ENCODE data around the gene C1S. TPM values are rescaled to one million over a fixed set of nuclear protein-coding genes. Genes with fewer than 3 reads are reported as not detected.

The C1S gene
- total RNA-seq, 1 experiment from 2014 or later, result 1.9 TPM

- H3K27ac ChIP-seq (ENCODE audit: low read depth, low read length, poor library complexity, severe bottlenecking), result no peak overlapping the region
- no peaks in the 10 kb centered on the region for H3K27me3 ChIP-seq (replicated peaks; ENCODE audit: insufficient read depth, low read depth, low read length, poor library complexity)
- no peaks in the 10 kb centered on the region for H3K9me3 ChIP-seq (ENCODE audit: low read depth, low read length, poor library complexity, severe bottlenecking)
- no peak for DNase-seq (ENCODE audit: low spot score)
- no peaks in the 10 kb centered on the region for H3K4me1 ChIP-seq (ENCODE audit: insufficient read depth, low read length, poor library complexity, severe bottlenecking)
- ChIA-PET POLR2A (ENCODE audit: low non-redundant PET) (no interaction called here), CTCF (no interaction called here)
- no peaks in the 10 kb centered on the region for H3K36me3 ChIP-seq (ENCODE audit: insufficient read depth, low read length, poor library complexity, severe bottlenecking)
- H3K4me3 ChIP-seq (ENCODE audit: low read depth, low read length, poor library complexity, severe bottlenecking), result no peak overlapping the region
- intact Hi-C loops (cut with micrococcal nuclease; ENCODE audit: unreplicated experiment), result no loop called here
- TF ChIP-seq EZH2 (IDR thresholded peaks at IDR 0.05; ENCODE audit: borderline replicate concordance, low read depth, low read length, poor library complexity, severe bottlenecking) (no peak), CTCF (conservative IDR thresholded peaks at IDR 0.05; ENCODE audit: low read depth, low read length) (no peak)
- no TSS peak for BruUV-seq (replicated peaks)
Observed at GRCh38 chr12:7072035-7072434, 11.5 kb downstream of the C1S start.

GRCh38 chr12:7072554-7072953 lies 12.0 kb downstream of the C1S start:
- H3K27me3 ChIP-seq (replicated peaks; ENCODE audit: insufficient read depth, low read depth, low read length, poor library complexity), result no peaks in the 10 kb centered on the region
- H3K27ac ChIP-seq (ENCODE audit: low read depth, low read length, poor library complexity, severe bottlenecking), result no peak overlapping the region
- CTCF ChIA-PET, result no interaction called here
- BruUV-seq (replicated peaks), result no TSS peak
- no peaks in the 10 kb centered on the region for H3K4me1 ChIP-seq (ENCODE audit: insufficient read depth, low read length, poor library complexity, severe bottlenecking)
- H3K36me3 ChIP-seq (ENCODE audit: insufficient read depth, low read length, poor library complexity, severe bottlenecking), result no peaks in the 10 kb centered on the region
- H3K9me3 ChIP-seq (ENCODE audit: low read depth, low read length, poor library complexity, severe bottlenecking), result no peaks in the 10 kb centered on the region
- intact Hi-C loops (cut with micrococcal nuclease; ENCODE audit: unreplicated experiment), result no loop called here
- no peak for DNase-seq (ENCODE audit: low spot score)
- POLR2A ChIA-PET (ENCODE audit: low non-redundant PET), result no interaction called here
- no peak overlapping the region for H3K4me3 ChIP-seq (ENCODE audit: low read depth, low read length, poor library complexity, severe bottlenecking)
- TF ChIP-seq EZH2 (IDR thresholded peaks at IDR 0.05; ENCODE audit: borderline replicate concordance, low read depth, low read length, poor library complexity, severe bottlenecking), result no peak
- TF ChIP-seq CTCF (conservative IDR thresholded peaks at IDR 0.05; ENCODE audit: low read depth, low read length), result no peak

GRCh38 chr12:7073946-7074345 lies 13.4 kb downstream of the C1S start:
- ChIA-PET POLR2A (ENCODE audit: low non-redundant PET) (no interaction called here), CTCF (no interaction called here)
- no peak for DNase-seq (ENCODE audit: low spot score)
- no peaks in the 10 kb centered on the region for H3K36me3 ChIP-seq (ENCODE audit: insufficient read depth, low read length, poor library complexity, severe bottlenecking)
- BruUV-seq (replicated peaks), result no TSS peak
- no peaks in the 10 kb centered on the region for H3K4me1 ChIP-seq (ENCODE audit: insufficient read depth, low read length, poor library complexity, severe bottlenecking)
- H3K27ac ChIP-seq (ENCODE audit: low read depth, low read length, poor library complexity, severe bottlenecking), result no peak overlapping the region
- intact Hi-C loops (cut with micrococcal nuclease; ENCODE audit: unreplicated experiment), result no loop called here
- TF ChIP-seq EZH2 (IDR thresholded peaks at IDR 0.05; ENCODE audit: borderline replicate concordance, low read depth, low read length, poor library complexity, severe bottlenecking), result no peak
- no peak for TF ChIP-seq CTCF (conservative IDR thresholded peaks at IDR 0.05; ENCODE audit: low read depth, low read length)
- no peak overlapping the region for H3K4me3 ChIP-seq (ENCODE audit: low read depth, low read length, poor library complexity, severe bottlenecking)
- H3K27me3 ChIP-seq (replicated peaks; ENCODE audit: insufficient read depth, low read depth, low read length, poor library complexity), result no peaks in the 10 kb centered on the region
- H3K9me3 ChIP-seq (ENCODE audit: low read depth, low read length, poor library complexity, severe bottlenecking), result no peaks in the 10 kb centered on the region
